CD4-positive, alpha-beta T cell treated with Interleukin-17A for 4 hours (primary cell): ENCODE data around the gene GNPAT.
"Not testable (repeated sequence)": the region's sequence is repeated elsewhere in the genome, so short reads cannot be mapped to it uniquely, and the experiment has no call there.

Experiments used
- DNase-seq: peaks from one replicate; pipeline ENCODE4 v3.0.0-alpha.2; 2020; ENCODE audit warnings: mixed read lengths

The GNPAT gene

GRCh38 chr1:231240883-231241735, at the start of gene GNPAT:
Gene GNPAT, plus strand, starts transcription at chr1:231241212. Its CDS starts 167 bp downstream, at chr1:231241379.
- peak; percentile 92 for DNase-seq

GRCh38 chr1:231192620-231193163, 48.3 kb upstream of the GNPAT start:
- no peak for DNase-seq

GRCh38 chr1:231193710-231194340, 47.2 kb upstream of the GNPAT start:
- DNase-seq: no peak

GRCh38 chr1:231194476-231194842, 46.6 kb upstream of the GNPAT start:
- DNase-seq: no peak

- no peak for DNase-seq
Measured at GRCh38 chr1:231194843-231195516, 46.0 kb upstream of the GNPAT start.

GRCh38 chr1:231196307-231196706, 44.7 kb upstream of the GNPAT start:
- DNase-seq: no peak

GRCh38 chr1:231196728-231197127, 44.3 kb upstream of the GNPAT start:
- no peak for DNase-seq

- DNase-seq: no peak
Measured at GRCh38 chr1:231199868-231200267, 41.1 kb upstream of the GNPAT start.

GRCh38 chr1:231200388-231201031, 40.5 kb upstream of the GNPAT start:
- no peak for DNase-seq

GRCh38 chr1:231201375-231201978, 39.5 kb upstream of the GNPAT start:
- DNase-seq: no peak

- no peak for DNase-seq
Measured at GRCh38 chr1:231201979-231202633, 38.9 kb upstream of the GNPAT start.

- DNase-seq: no peak
Measured at GRCh38 chr1:231203259-231204057, 37.6 kb upstream of the GNPAT start.

- no peak for DNase-seq
Measured at GRCh38 chr1:231206856-231207255, 34.2 kb upstream of the GNPAT start.

- DNase-seq: no peak
Measured at GRCh38 chr1:231207437-231207836, 33.6 kb upstream of the GNPAT start.

GRCh38 chr1:231208980-231209379, 32.0 kb upstream of the GNPAT start:
- DNase-seq: no peak

GRCh38 chr1:231209531-231209930, 31.5 kb upstream of the GNPAT start:
- no peak for DNase-seq

GRCh38 chr1:231210126-231210525, 30.9 kb upstream of the GNPAT start:
- no peak for DNase-seq

- DNase-seq: peak; percentile 93
Measured at GRCh38 chr1:231211005-231211857, 29.8 kb upstream of the GNPAT start.

- not testable (repeated sequence) for DNase-seq
Measured at GRCh38 chr1:231212301-231212700, 28.7 kb upstream of the GNPAT start.
